Gastrocnemius medialis (tissue), 4 donors: ENCODE measurements around the gene SLC25A21. TPM values are rescaled to one million over a fixed set of nuclear protein-coding genes. Genes with fewer than 3 reads are reported as not detected.
"Not testable (repeated sequence)": the region's sequence is repeated elsewhere in the genome, so short reads cannot be mapped to it uniquely, and the experiment has no call there.

Experiments
- ATAC-seq, 2 donors: fragments of 150-250 bp; one replicate each; pipeline ENCODE4 v1.9.1; 2016
- DNase-seq, 2 donors: peaks; one replicate each; pipeline ENCODE4 v3.0.0-alpha.2; 2019
- H3K27ac ChIP-seq, 4 donors: fragments of 200-600 bp; sonication (generic); 1 replicate in 1 of 4; 2 replicates in 3 of 4; pipeline ENCODE4 v1.5.1; 2016 to 2018; ENCODE audit warnings: mild to moderate bottlenecking in 2 of 4, moderate library complexity in 1 of 4
- H3K27me3 ChIP-seq, 3 donors: fragments of 200-600 bp; sonication (generic) in 2 of 3; 1 replicate in 1 of 3; 2 replicates in 2 of 3; pipeline versions ENCODE4 v1.5.1 to v1.6.0; 2016 to 2019; ENCODE audit warnings: mild to moderate bottlenecking in 1 of 3, moderate library complexity in 1 of 3
- H3K36me3 ChIP-seq, 2 donors: fragments of 200-600 bp; sonication (generic) in 1 of 2; one replicate each; pipeline ENCODE4 v1.5.1; 2017 to 2018
- H3K4me1 ChIP-seq, 2 donors: fragments of 200-600 bp; sonication (generic) in 1 of 2; one replicate each; pipeline ENCODE4 v1.5.1; 2016 to 2017; ENCODE audit warnings: mild to moderate bottlenecking in 2 of 2
- H3K4me3 ChIP-seq, 4 donors: fragments of 200-600 bp; sonication (generic) in 3 of 4; 1 replicate in 1 of 4; 2 replicates in 3 of 4; pipeline ENCODE4 v1.5.1; 2016 to 2019; ENCODE audit warnings: mild to moderate bottlenecking in 2 of 4
- H3K9me3 ChIP-seq, 3 donors: fragments of 200-600 bp; sonication (generic) in 2 of 3; 1 replicate in 1 of 3; 2 replicates in 2 of 3; pipeline ENCODE4 v1.5.1; 2016 to 2019
- CTCF ChIP-seq, 5 experiments: fragments of 450-650 bp in 3 of 5; fragments of 200-600 bp in 2 of 5; sonication (generic) in 2 of 5; IDR thresholded peaks in 4 of 5; conservative IDR thresholded peaks in 1 of 5; 1 replicate in 4 of 5; 2 replicates in 1 of 5; pipeline ENCODE4 v1.5.1; 2016 to 2019; ENCODE audit warnings: antibody characterized with exemption in 5 of 5, mild to moderate bottlenecking in 3 of 5, moderate library complexity in 3 of 5
- POLR2A ChIP-seq, 2 donors: fragments of 450-650 bp; IDR thresholded peaks; one replicate each; pipeline ENCODE4 v1.6.1; 2017; ENCODE audit warnings: antibody characterized with exemption in 2 of 2, mild to moderate bottlenecking in 2 of 2, moderate library complexity in 2 of 2
- in situ Hi-C, 4 donors: fragments of 200-750 bp; cut with MboI; loops; one replicate each; pipeline versions ENCODE4 v1.15.0 to v1.8.0; 2017; ENCODE audit warnings: low sequenced_read_pairs in 4 of 4
- intact Hi-C: fragments of 100-400 bp; cut with DNase I; formaldehyde crosslinking; loops from one replicate; pipeline ENCODE4 v1.15.1; 2023; ENCODE audit warnings: low total_unique reads
- total RNA-seq, 4 donors: library from RNA; depleted of rRNA; stranded (reverse); fragments of >200 nt; gene quantifications; one replicate each; pipeline versions ENCODE4 v1.1.0 to v1.2.3, GENCODE V29; 2016

The SLC25A21 gene
- total RNA-seq, 4 donors from 2014 or later = 1.9 TPM; not detected in 3

- H3K4me3 ChIP-seq = no peak overlapping the region
- intact Hi-C loops (no loop called here), in situ Hi-C loops (no loop called here)
- no peaks in the 10 kb centered on the region for H3K9me3 ChIP-seq
- no peaks in the 10 kb centered on the region for H3K4me1 ChIP-seq
- no peak overlapping the region for H3K27ac ChIP-seq
- TF ChIP-seq CTCF (IDR thresholded peaks at IDR 0.05 in 4 of 5, conservative IDR thresholded peaks at IDR 0.05 in 1 of 5) (no peak), POLR2A (IDR thresholded peaks at IDR 0.05) (no peak)
- DNase-seq (no peak), ATAC-seq (no peak)
- no peaks in the 10 kb centered on the region for H3K36me3 ChIP-seq
- no peaks in the 10 kb centered on the region for H3K27me3 ChIP-seq
Measured at GRCh38 chr14:36816481-36816880, 355.9 kb downstream of the SLC25A21 start.

GRCh38 chr14:36814783-36815182 is 357.6 kb downstream of the SLC25A21 start:
- intact Hi-C loops, H3K27me3 ChIP-seq, H3K4me1 ChIP-seq, H3K9me3 ChIP-seq, ATAC-seq, H3K36me3 ChIP-seq, in situ Hi-C loops, H3K27ac ChIP-seq, H3K4me3 ChIP-seq, DNase-seq: not testable (repeated sequence)

GRCh38 chr14:36810209-36810608 is 362.2 kb downstream of the SLC25A21 start:
- TF ChIP-seq CTCF (IDR thresholded peaks at IDR 0.05 in 4 of 5, conservative IDR thresholded peaks at IDR 0.05 in 1 of 5) (no peak), POLR2A (IDR thresholded peaks at IDR 0.05) (no peak)
- in situ Hi-C loops (no loop called here), intact Hi-C loops (no loop called here)
- no peaks in the 10 kb centered on the region for H3K27me3 ChIP-seq
- no peak for DNase-seq
- no peaks in the 10 kb centered on the region for H3K36me3 ChIP-seq
- no peaks in the 10 kb centered on the region for H3K9me3 ChIP-seq
- H3K4me1 ChIP-seq = no peaks in the 10 kb centered on the region
- no peak for ATAC-seq
- no peak overlapping the region for H3K4me3 ChIP-seq
- no peak overlapping the region for H3K27ac ChIP-seq

- in situ Hi-C loops = no loop called here
- no peak for TF ChIP-seq CTCF (IDR thresholded peaks at IDR 0.05 in 4 of 5, conservative IDR thresholded peaks at IDR 0.05 in 1 of 5)
- Histone ChIP-seq H3K27ac (no peak overlapping the region), H3K4me1 (no peaks in the 10 kb centered on the region), H3K4me3 (no peak overlapping the region), H3K27me3 (no peaks in the 10 kb centered on the region), H3K36me3 (no peaks in the 10 kb centered on the region), H3K9me3 (no peaks in the 10 kb centered on the region)
- ATAC-seq (no peak), DNase-seq (no peak)
- intact Hi-C loops = no loop called here
Measured at GRCh38 chr14:36807727-36808126, 364.7 kb downstream of the SLC25A21 start.

GRCh38 chr14:36805131-36805559 is 367.3 kb downstream of the SLC25A21 start:
- H3K4me1 ChIP-seq = no peaks in the 10 kb centered on the region
- DNase-seq (no peak), ATAC-seq (no peak)
- no peaks in the 10 kb centered on the region for H3K27me3 ChIP-seq
- in situ Hi-C loops = no loop called here
- H3K36me3 ChIP-seq = no peaks in the 10 kb centered on the region
- no peaks in the 10 kb centered on the region for H3K9me3 ChIP-seq
- TF ChIP-seq POLR2A (IDR thresholded peaks at IDR 0.05) (no peak), CTCF (IDR thresholded peaks at IDR 0.05 in 4 of 5, conservative IDR thresholded peaks at IDR 0.05 in 1 of 5) (no peak)
- no peak overlapping the region for H3K4me3 ChIP-seq
- intact Hi-C loops = no loop called here
- no peak overlapping the region for H3K27ac ChIP-seq
